ENCODE measurements around the gene ACTL8. TPM values are rescaled to one million over a fixed set of nuclear protein-coding genes. Genes with fewer than 3 reads are reported as not detected.

ACTL8 gene
- total and polyA plus RNA-seq, 2 of the 4 experiments (the other 2 are of a cell fraction): under 0.01 to 0.07 TPM

DNA sequence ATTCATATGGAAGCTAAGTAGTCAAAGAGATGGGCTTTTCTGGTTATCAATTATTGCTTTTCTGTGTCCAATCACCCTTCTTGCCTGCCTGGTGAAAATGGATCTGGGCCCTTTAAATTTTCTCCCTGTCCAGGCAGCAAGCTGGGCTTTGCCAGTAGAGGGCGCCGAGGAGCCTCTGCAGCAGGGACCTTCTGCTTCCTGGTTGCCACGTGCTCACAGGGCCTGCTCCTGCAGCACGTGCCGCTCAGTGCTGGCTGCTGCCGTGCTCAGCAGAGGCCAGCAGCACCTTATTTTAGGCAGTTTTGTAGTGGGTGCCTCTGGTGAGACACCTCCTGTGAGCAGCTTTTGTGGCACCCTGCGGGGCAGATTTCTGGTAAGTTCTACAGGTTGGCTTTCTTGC is 4.0 kb downstream of the ACTL8 start:
- DNase-seq: no peak
- Histone ChIP-seq H3K9ac (ENCODE audit: low read depth, low read length) (no peak overlapping the region), H3K14ac (replicated peaks; ENCODE audit: low read depth, low read length) (no peak overlapping the region), H4K91ac (ENCODE audit: insufficient read depth, low read depth, low read length) (no peak overlapping the region), H2BK120ac (ENCODE audit: low read depth, low read length) (no peak overlapping the region), H3K4me3 (ENCODE audit: insufficient read depth, low read depth, low read length) (no peak overlapping the region), H4K8ac (ENCODE audit: low read depth in 2 of 2, low read length in 2 of 2) (no peak overlapping the region), H4K5ac (ENCODE audit: low read depth, low read length) (no peak overlapping the region), H3K79me1 (ENCODE audit: low read depth in 1 of 2, low read length in 2 of 2) (no peaks in the 10 kb centered on the region), H2AK9ac (replicated peaks; ENCODE audit: low read depth, low read length, poor library complexity) (no peak overlapping the region), H4K20me1 (ENCODE audit: insufficient read depth, low read length) (no peaks in the 10 kb centered on the region), H2BK5ac (ENCODE audit: low read depth, low read length, poor library complexity, severe bottlenecking) (no peak overlapping the region), H2AK5ac (ENCODE audit: low read depth, low read length) (no peak overlapping the region), H2BK15ac (ENCODE audit: low read depth, low read length) (no peak overlapping the region), H3K27me3 (ENCODE audit: control insufficient read depth, insufficient read depth, low read length) (no peaks in the 10 kb centered on the region), H2BK20ac (ENCODE audit: low read depth, low read length) (no peak overlapping the region), H3K4me1 (ENCODE audit: control insufficient read depth, insufficient read depth, low read length) (no peaks in the 10 kb centered on the region), H3K4ac (ENCODE audit: low read depth, low read length) (no peak overlapping the region), H3K27ac (ENCODE audit: insufficient read depth, low read length) (no peak overlapping the region), H3K36me3 (ENCODE audit: control insufficient read depth, insufficient read depth, low read length) (no peaks in the 10 kb centered on the region), H3K4me2 (ENCODE audit: low read depth, low read length) (no peak overlapping the region), H3K23ac (ENCODE audit: low read depth, low read length) (no peak overlapping the region), H3K56ac (ENCODE audit: extremely low read depth, insufficient read depth, low read length) (no peak overlapping the region), H3K18ac (ENCODE audit: low read depth, low read length) (no peak overlapping the region), H2AFZ (replicated peaks; ENCODE audit: low read length, poor library complexity) (no peak overlapping the region), H3K9me1 (ENCODE audit: insufficient read depth, low read length) (peaks cover 1% of the 10 kb centered on the region; the same call in 1 of the 2 replicates), H3K9me3 (ENCODE audit: control insufficient read depth, insufficient read depth, low read length) (peaks cover 32% of the 10 kb centered on the region)
- dilution Hi-C loops (cut with HindIII; ENCODE audit: low sequenced_read_pairs, unreplicated experiment) (no loop called here), in situ Hi-C loops (cut with MboI; ENCODE audit: low sequenced_read_pairs) (no loop called here), intact Hi-C loops (cut with micrococcal nuclease) (no loop called here)
- 20% methylated on average over 1 of the region's 7 CpGs; no CpG with 5 or more reads in 1 of the 2 experiments for WGBS, 2 experiments (ENCODE audit: extremely low coverage in 2 of 2, insufficient read length in 1 of 2)
- POLR2A ChIA-PET (ENCODE audit: unreplicated experiment): no interaction called here
- BruUV-seq (replicated peaks): no TSS peak
- CTCF ChIA-PET: no interaction called here
- ATAC-seq (ENCODE audit: low read depth): no peak
- TF ChIP-seq, protein P1, sequence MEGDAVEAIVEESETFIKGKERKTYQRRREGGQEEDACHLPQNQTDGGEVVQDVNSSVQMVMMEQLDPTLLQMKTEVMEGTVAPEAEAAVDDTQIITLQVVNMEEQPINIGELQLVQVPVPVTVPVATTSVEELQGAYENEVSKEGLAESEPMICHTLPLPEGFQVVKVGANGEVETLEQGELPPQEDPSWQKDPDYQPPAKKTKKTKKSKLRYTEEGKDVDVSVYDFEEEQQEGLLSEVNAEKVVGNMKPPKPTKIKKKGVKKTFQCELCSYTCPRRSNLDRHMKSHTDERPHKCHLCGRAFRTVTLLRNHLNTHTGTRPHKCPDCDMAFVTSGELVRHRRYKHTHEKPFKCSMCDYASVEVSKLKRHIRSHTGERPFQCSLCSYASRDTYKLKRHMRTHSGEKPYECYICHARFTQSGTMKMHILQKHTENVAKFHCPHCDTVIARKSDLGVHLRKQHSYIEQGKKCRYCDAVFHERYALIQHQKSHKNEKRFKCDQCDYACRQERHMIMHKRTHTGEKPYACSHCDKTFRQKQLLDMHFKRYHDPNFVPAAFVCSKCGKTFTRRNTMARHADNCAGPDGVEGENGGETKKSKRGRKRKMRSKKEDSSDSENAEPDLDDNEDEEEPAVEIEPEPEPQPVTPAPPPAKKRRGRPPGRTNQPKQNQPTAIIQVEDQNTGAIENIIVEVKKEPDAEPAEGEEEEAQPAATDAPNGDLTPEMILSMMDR (conservative IDR thresholded peaks at IDR 0.05; ENCODE audit: low read depth, low read length): peak; percentile 26; the same call in 1 of the 2 replicates
- no peak for TF ChIP-seq RCOR1 (IDR thresholded peaks at IDR 0.05; ENCODE audit: insufficient replicate concordance, low read length)
- TF ChIP-seq, protein P2, sequence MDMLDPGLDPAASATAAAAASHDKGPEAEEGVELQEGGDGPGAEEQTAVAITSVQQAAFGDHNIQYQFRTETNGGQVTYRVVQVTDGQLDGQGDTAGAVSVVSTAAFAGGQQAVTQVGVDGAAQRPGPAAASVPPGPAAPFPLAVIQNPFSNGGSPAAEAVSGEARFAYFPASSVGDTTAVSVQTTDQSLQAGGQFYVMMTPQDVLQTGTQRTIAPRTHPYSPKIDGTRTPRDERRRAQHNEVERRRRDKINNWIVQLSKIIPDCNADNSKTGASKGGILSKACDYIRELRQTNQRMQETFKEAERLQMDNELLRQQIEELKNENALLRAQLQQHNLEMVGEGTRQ (IDR thresholded peaks at IDR 0.05; ENCODE audit: low read depth, low read length): no peak
- TF ChIP-seq RFX5 (IDR thresholded peaks at IDR 0.05; ENCODE audit: low read depth, low read length): no peak
- TF ChIP-seq RAD21 (IDR thresholded peaks at IDR 0.05; ENCODE audit: low read length): no peak

All from IMR-90 (cell line).